Spleen (tissue), 11 donors: ENCODE results near the gene HOXA7. TPM values are rescaled to one million over a fixed set of nuclear protein-coding genes. Genes with fewer than 3 reads are reported as not detected.

Source experiments
- DNase-seq: peaks from one replicate; pipeline ENCODE4 v3.0.0-alpha.2; 2020
- H3K27ac ChIP-seq, 8 donors: fragments of 200-600 bp; sonication (generic) in 7 of 8; 1 replicate in 4 of 8; 2 replicates in 4 of 8; pipeline versions ENCODE4 v1.5.0 to v1.8.0; 2016 to 2021; ENCODE audit warnings: inconsistent platforms in 4 of 8, mild to moderate bottlenecking in 4 of 8, moderate library complexity in 1 of 8
- H3K27me3 ChIP-seq, 7 donors: fragments of 200-600 bp; sonication (generic) in 6 of 7; replicated peaks in 1 of 7; 1 replicate in 4 of 7; 2 replicates in 3 of 7; pipeline versions ENCODE4 v1.5.0 to v1.8.0; 2016 to 2021; ENCODE audit warnings: inconsistent platforms in 3 of 7, mild to moderate bottlenecking in 1 of 7
- H3K36me3 ChIP-seq, 6 donors: fragments of 200-600 bp; sonication (generic) in 5 of 6; 1 replicate in 4 of 6; 2 replicates in 2 of 6; pipeline versions ENCODE4 v1.5.0 to v1.8.0; 2016 to 2021; ENCODE audit warnings: inconsistent platforms in 2 of 6
- H3K4me1 ChIP-seq, 6 donors: fragments of 200-600 bp; sonication (generic) in 5 of 6; 1 replicate in 3 of 6; 2 replicates in 3 of 6; pipeline versions ENCODE4 v1.5.0 to v1.8.0; 2016 to 2021; ENCODE audit warnings: inconsistent platforms in 3 of 6
- H3K4me3 ChIP-seq, 8 donors: fragments of 200-600 bp; sonication (generic) in 7 of 8; 1 replicate in 4 of 8; 2 replicates in 4 of 8; pipeline versions ENCODE4 v1.5.0 to v1.8.0; 2016 to 2021; ENCODE audit warnings: inconsistent platforms in 4 of 8, mild to moderate bottlenecking in 4 of 8, moderate library complexity in 2 of 8
- H3K9me3 ChIP-seq, 8 donors: fragments of 200-600 bp; sonication (generic) in 7 of 8; 1 replicate in 4 of 8; 2 replicates in 4 of 8; pipeline versions ENCODE4 v1.5.0 to v1.8.0; 2016 to 2021; ENCODE audit warnings: inconsistent platforms in 4 of 8
- POLR2A ChIP-seq, 3 donors: fragments of 450-650 bp; IDR thresholded peaks; one replicate each; pipeline ENCODE4 v1.5.1; 2017; ENCODE audit warnings: antibody characterized with exemption in 3 of 3, mild to moderate bottlenecking in 1 of 3
- POLR2AphosphoS5 ChIP-seq, 3 donors: sonication (generic); formaldehyde crosslinking; IDR thresholded peaks; one replicate each; pipeline ENCODE4 v1.5.1; 2017; ENCODE audit warnings: antibody characterized with exemption in 3 of 3
- WGBS, 5 donors: extraction: QIAGEN DNeasy Blood & Tissue Kit in 3 of 5; methylation state at CpG; one replicate each; pipeline versions ENCODE4 v1.1.5 to v1.1.7; 2013 to 2018; 5-methylcytosine and 5-hydroxymethylcytosine counted together
- intact Hi-C: fragments of 100-400 bp; cut with DNase I; formaldehyde crosslinking; loops from one replicate; pipeline ENCODE4 v1.15.0; 2023; ENCODE audit warnings: low total_unique reads
- polyA plus RNA-seq, 3 donors: library from polyadenylated mRNA; stranded (reverse); fragments of 200-250 nt; gene quantifications; one replicate each; pipeline ENCODE4 v1.2.1, GENCODE V29; 2013
- total RNA-seq, 7 donors: library from RNA; depleted of rRNA in 3 of 7; stranded (reverse); fragments of >200 nt in 3 of 7; fragmentation: NEBNext Ultra II Directional in 4 of 7; extraction: Animal tissue kit (Norgen Biotek cat#: 25700) in 4 of 7; gene quantifications; one replicate each; pipeline versions ENCODE4 v1.1.0 to v1.2.1, GENCODE V29; 2016 to 2021
- TF ChIP-seq, protein P1 (sequence below), 11 experiments: fragments of 200-600 bp in 7 of 11; fragments of 450-650 bp in 4 of 11; sonication (generic) in 4 of 11; IDR thresholded peaks in 8 of 11; conservative IDR thresholded peaks in 3 of 11; 1 replicate in 7 of 11; 2 replicates in 4 of 11; pipeline versions ENCODE4 v1.4.0 to v1.8.0; 2016 to 2021; ENCODE audit warnings: antibody characterized with exemption in 11 of 11, inconsistent platforms in 4 of 11, mild to moderate bottlenecking in 1 of 11
- donor health status: healthy with polysubstance abuse.
- donor health status: DM: no; HTN: no; CAD: no; lungs with moderate emphysema.
- donor health status: DM: no; HTN: no; CAD: no.
- donor health status: Bipolar disorder and iron deficiency.
- donor health status: healthy.
- donor health status: DM: no; HTN: no; CAD: no.
- donor health status: DM: yes; HTN: yes; CAD: no.

The HOXA7 gene
- total and polyA plus RNA-seq, 10 donors, result 0.55 to 8.0 (median 2.4) TPM

DNA sequence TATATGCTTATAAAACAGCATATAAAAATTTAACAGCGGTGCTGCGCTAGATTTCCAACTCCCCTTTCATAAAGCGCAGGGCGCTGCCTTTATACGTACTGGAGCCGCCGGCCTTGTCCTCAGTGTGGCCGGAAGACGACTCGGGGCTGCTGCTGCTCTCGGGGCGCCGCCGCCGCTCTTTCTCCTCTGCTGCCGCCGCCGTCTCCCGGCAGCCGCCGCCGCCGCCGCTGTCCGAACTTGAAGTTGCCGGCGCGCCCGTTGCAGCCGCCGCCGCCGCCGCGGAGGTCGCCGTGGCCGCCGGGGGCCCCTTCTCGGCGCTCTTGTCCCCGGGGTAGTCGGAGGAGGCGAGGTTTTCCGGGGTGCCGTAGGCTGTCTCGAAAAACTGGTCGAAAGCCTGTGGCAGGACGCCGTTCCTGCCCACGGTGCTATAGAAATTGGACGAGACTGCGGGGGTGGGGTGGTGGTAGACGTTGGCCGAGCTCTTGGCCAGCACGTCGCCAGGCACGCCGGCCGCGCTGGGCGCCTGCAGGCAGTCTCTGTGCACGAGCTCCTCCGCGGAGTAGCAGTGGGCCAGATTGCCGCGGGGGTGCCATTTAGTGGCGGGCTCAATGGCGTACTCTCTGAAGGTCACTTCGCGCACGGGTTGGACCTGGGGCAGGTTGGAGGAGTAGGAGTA is 28.0 kb upstream of the HOXA7 start:
- Histone ChIP-seq H3K36me3 (no peaks in the 10 kb centered on the region), H3K9me3 (no peaks in the 10 kb centered on the region), H3K27me3 (peaks cover 43 to 100% (median 99%) of the 10 kb centered on the region in 7 donors), H3K27ac (no peak overlapping the region), H3K4me3 (peak overlapping the region in 7 of 8 donors; percentile 17 to 67 (median 35)), H3K4me1 (peaks cover 30 to 73% (median 63%) of the 10 kb centered on the region in 6 donors)
- WGBS, 5 donors, result 2 to 12% (median 3%) methylated on average over 9 to 72 of the region's 72 CpGs
- intact Hi-C loops, result loop anchor here (10.0 kb wide), 1 partner anchor 1330 kb away; no protein-coding TSS in a partner anchor
- DNase-seq, result peak; percentile 75
- no peak for TF ChIP-seq POLR2A (IDR thresholded peaks at IDR 0.05)
- TF ChIP-seq, protein P1, sequence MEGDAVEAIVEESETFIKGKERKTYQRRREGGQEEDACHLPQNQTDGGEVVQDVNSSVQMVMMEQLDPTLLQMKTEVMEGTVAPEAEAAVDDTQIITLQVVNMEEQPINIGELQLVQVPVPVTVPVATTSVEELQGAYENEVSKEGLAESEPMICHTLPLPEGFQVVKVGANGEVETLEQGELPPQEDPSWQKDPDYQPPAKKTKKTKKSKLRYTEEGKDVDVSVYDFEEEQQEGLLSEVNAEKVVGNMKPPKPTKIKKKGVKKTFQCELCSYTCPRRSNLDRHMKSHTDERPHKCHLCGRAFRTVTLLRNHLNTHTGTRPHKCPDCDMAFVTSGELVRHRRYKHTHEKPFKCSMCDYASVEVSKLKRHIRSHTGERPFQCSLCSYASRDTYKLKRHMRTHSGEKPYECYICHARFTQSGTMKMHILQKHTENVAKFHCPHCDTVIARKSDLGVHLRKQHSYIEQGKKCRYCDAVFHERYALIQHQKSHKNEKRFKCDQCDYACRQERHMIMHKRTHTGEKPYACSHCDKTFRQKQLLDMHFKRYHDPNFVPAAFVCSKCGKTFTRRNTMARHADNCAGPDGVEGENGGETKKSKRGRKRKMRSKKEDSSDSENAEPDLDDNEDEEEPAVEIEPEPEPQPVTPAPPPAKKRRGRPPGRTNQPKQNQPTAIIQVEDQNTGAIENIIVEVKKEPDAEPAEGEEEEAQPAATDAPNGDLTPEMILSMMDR (IDR thresholded peaks at IDR 0.05 in 8 of 11, conservative IDR thresholded peaks at IDR 0.05 in 3 of 11), result no peak
- TF ChIP-seq POLR2AphosphoS5 (IDR thresholded peaks at IDR 0.05), result peak; percentile 11 to 59 (median 42)

DNA sequence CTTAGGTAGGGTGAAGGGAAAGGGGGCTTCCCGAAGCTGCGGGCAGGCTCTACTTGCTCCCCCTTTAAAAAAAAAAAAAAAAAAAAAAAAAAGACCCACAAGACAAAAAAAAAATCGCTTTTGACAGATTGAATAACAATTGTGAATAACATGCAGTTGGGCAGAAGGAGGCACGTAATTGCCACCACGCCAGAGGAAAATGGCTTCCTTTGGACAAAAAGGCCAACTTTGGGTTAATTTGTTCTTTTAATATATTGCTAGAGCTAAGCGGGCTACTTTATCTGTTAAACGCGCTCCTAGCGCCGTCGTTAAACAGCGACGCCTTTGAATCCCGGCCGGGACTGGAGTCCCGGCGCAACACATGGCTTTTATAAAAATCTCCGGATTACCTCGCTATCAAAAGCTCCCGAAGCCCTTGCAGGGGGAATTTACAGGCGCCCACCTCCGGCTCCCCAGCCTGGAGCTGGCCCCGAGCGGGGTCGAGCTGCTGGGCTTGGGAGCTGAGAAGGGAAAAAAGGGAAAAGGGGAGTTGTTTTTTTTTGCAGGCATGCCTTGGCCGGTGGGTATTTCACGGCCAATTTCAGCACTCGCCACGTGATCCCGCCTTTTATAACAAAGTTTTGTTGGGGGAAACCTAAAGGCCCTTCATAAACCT is 27.3 kb upstream of the HOXA7 start:
- H3K4me3 ChIP-seq, result peak overlapping the region in 7 of 8 donors; percentile 17 to 67 (median 35)
- peaks cover 26 to 71% (median 59%) of the 10 kb centered on the region in 6 donors for H3K4me1 ChIP-seq
- 3 to 4% (median 4%) methylated on average over 27 to 30 of the region's 30 CpGs for WGBS, 5 donors
- no peak overlapping the region for H3K27ac ChIP-seq
- no peaks in the 10 kb centered on the region for H3K9me3 ChIP-seq
- TF ChIP-seq, protein P1 (IDR thresholded peaks at IDR 0.05 in 8 of 11, conservative IDR thresholded peaks at IDR 0.05 in 3 of 11), result no peak
- TF ChIP-seq POLR2AphosphoS5 (IDR thresholded peaks at IDR 0.05), result peak in 1 of 3 donors; percentile 3
- peak; percentile 58 for DNase-seq
- H3K36me3 ChIP-seq, result no peaks in the 10 kb centered on the region
- intact Hi-C loops, result loop anchor here (10.0 kb wide), 1 partner anchor 1329 kb away; no protein-coding TSS in a partner anchor
- peaks cover 46 to 100% (median 99%) of the 10 kb centered on the region in 7 donors for H3K27me3 ChIP-seq

DNA sequence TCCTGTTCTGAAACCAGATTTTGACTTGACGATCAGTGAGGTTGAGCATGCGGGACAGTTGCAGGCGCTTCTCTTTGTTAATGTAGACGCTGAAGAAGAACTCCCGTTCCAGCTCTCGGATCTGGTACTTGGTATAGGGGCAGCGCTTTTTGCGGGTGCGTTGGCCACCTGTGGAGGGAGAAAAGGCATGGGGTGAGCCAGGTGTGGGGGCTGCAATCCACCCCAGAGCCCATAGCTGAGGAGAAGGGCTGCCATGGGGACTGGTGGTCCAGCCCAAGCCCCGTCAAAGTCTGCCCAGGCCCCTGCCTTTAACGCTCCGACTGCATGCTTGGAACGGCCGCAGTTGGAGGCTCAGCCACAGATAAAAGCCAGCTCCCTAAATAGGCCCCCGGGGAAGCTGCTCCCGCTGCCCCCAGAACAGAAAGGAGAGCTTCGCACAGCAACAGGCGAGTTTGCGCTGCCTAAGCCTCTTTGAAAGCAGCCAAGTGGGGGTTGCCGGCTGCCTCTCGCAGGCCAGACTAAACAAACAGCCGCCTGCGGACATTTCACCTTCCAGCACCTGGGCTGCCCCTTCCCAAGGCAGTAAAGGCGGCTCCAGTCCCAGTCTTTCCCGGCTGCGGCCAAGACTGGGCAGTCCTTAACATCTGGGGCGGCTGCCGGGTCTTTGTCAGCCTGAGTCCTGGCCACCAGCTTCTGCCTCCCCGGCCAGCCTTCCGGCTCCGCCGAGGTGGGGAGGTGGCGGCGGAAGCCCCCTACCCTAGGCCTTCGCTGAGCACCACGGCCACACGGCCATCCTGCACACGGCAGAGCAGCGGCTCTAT is 26.6 kb upstream of the HOXA7 start:
- H3K4me3 ChIP-seq, result no peak overlapping the region
- intact Hi-C loops, result loop anchor here (10.0 kb wide), 1 partner anchor 1328 kb away; no protein-coding TSS in a partner anchor

More for the DNA sequence above, 26.6 kb upstream of the HOXA7 start:
- TF ChIP-seq, protein P1 (IDR thresholded peaks at IDR 0.05 in 8 of 11, conservative IDR thresholded peaks at IDR 0.05 in 3 of 11), result no peak
- TF ChIP-seq POLR2A (IDR thresholded peaks at IDR 0.05) (no peak), POLR2AphosphoS5 (IDR thresholded peaks at IDR 0.05) (no peak)
- WGBS, 5 donors, result 14 to 23% (median 15%) methylated on average over 28 to 39 of the region's 39 CpGs
- H3K36me3 ChIP-seq, result no peaks in the 10 kb centered on the region
- peak; percentile 69 for DNase-seq
- H3K4me1 ChIP-seq, result peaks cover 19 to 63% (median 52%) of the 10 kb centered on the region in 6 donors
- H3K9me3 ChIP-seq, result no peaks in the 10 kb centered on the region
- peaks cover 42 to 100% (median 99%) of the 10 kb centered on the region in 7 donors for H3K27me3 ChIP-seq
- H3K27ac ChIP-seq, result no peak overlapping the region
